Measurements from ENCODE around the gene TEX19.
A peak's percentile ranks its signal among the peaks of the same experiment; 100 is the strongest.

Gene TEX19

GRCh38 chr17:82399601-82400101 is 40.6 kb downstream of the TEX19 start:
- no peak for TF ChIP-seq CTCF (IDR thresholded peaks at IDR 0.05; ENCODE audit: low read length, missing control alignments)
- no peak overlapping the region for H3K4me3 ChIP-seq (replicated peaks; ENCODE audit: low read depth, low read length)
- DNase-seq (ENCODE audit: low read depth) = no peak

DNA sequence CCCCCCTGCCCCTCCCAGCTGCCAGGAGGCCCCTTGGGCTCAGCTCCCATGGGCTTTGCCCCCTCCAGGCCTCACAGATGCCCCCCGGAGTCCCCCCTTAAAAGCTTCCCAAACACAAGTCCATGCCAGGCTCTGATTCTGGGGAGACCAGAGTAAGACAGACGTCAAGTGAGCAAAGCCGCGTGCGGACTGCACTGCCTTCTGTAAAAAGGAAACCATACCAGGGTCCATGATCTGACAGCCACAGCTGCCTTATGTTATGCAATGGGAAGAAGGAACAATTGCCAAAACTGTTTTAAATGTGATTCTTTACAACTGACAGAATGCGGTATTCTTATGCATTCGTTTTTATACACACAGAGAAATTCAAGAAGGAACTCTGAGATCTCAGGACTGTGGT is 41.2 kb downstream of the TEX19 start:
- no peak overlapping the region for H3K4me3 ChIP-seq (replicated peaks; ENCODE audit: low read depth, low read length)
- peak; percentile 18 for DNase-seq (ENCODE audit: low read depth)
- no peak for TF ChIP-seq CTCF (IDR thresholded peaks at IDR 0.05; ENCODE audit: low read length, missing control alignments)

- no peak for DNase-seq (ENCODE audit: low read depth)
- H3K4me3 ChIP-seq (replicated peaks; ENCODE audit: low read depth, low read length) = no peak overlapping the region
- TF ChIP-seq CTCF (IDR thresholded peaks at IDR 0.05; ENCODE audit: low read length, missing control alignments) = no peak
These were observed 41.8 kb downstream of the TEX19 start for GRCh38 chr17:82400830-82401229.

DNA sequence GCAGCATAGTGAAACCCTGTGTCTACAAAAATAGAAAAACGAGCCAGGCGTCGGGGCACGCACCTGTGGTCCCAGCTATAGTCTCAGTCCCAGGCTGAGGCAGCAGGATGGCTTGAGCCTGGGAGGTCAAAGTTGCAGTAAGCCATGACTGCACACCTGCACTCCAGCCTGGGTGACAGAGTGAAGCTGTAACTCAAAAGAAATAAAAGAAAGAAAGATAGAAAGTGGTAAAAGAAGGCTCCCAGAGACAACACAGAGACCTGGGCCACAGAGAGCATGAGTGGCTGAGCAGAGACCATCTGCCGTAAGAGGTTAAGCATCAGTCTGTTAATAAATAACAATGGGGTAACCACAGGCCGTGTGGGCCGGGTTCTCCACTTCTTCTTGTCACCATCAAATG is 43.8 kb downstream of the TEX19 start:
- DNase-seq (ENCODE audit: low read depth) = no peak
- TF ChIP-seq CTCF (IDR thresholded peaks at IDR 0.05; ENCODE audit: low read length, missing control alignments) = no peak
- no peak overlapping the region for H3K4me3 ChIP-seq (replicated peaks; ENCODE audit: low read depth, low read length)

- no peak for TF ChIP-seq CTCF (IDR thresholded peaks at IDR 0.05; ENCODE audit: low read length, missing control alignments)
- DNase-seq (ENCODE audit: low read depth) = no peak
- H3K4me3 ChIP-seq (replicated peaks; ENCODE audit: low read depth, low read length) = no peak overlapping the region
These were observed 44.9 kb downstream of the TEX19 start for GRCh38 chr17:82403662-82404660.

DNA sequence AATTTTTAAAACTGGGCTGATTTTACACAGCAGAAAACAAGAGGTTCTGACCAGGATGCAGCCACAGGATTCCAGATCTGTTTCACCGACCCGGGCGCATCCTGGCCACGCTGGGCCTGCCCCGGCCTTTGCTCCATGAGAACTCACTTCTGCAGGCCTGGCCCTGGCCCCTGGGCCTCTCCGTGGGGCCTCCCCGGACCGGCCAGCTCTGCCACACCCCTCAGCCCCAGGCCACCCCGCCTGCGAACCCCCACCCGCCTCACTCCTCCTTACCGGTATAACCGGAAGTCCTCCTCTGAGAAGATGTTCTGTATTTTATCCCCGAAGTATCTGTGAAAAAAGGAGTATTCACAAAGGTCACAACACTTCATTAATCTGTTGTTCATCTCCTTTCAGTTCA is 46.0 kb downstream of the TEX19 start:
- no peak overlapping the region for H3K4me3 ChIP-seq (replicated peaks; ENCODE audit: low read depth, low read length)
- no peak for TF ChIP-seq CTCF (IDR thresholded peaks at IDR 0.05; ENCODE audit: low read length, missing control alignments)
- DNase-seq (ENCODE audit: low read depth) = no peak
